Measurements from ENCODE around the gene IFT20. TPM values are rescaled to one million over a fixed set of nuclear protein-coding genes. Genes with fewer than 3 reads are reported as not detected.

The IFT20 gene
- total RNA-seq, 4 donors from 2014 or later = 34.1 to 56.5 (median 51.4) TPM

GRCh38 chr17:28370744-28371103 is 35.5 kb upstream of the IFT20 start:
- Histone ChIP-seq H3K4me3 (peak overlapping the region in 1 of 2 donors; percentile 72), H3K9me3 (no peaks in the 10 kb centered on the region), H3K36me3 (peaks cover 0 to 14% of the 10 kb centered on the region in 2 donors), H3K27ac (peak overlapping the region; percentile 29 to 85 (median 84)), H3K4me1 (peaks cover 0 to 36% (median 13%) of the 10 kb centered on the region in 3 donors), H3K27me3 (no peaks in the 10 kb centered on the region)
- no peak for ATAC-seq
- 83% methylated on average over 1 of the region's 1 CpG; no CpG with 5 or more reads in 1 of the 2 donors for WGBS, 2 donors (ENCODE audit: low coverage in 1 of 2)
- TF ChIP-seq CTCF (IDR thresholded peaks at IDR 0.05) (no peak), EP300 (IDR thresholded peaks at IDR 0.05) (no peak), POLR2AphosphoS5 (IDR thresholded peaks at IDR 0.05) (no peak), POLR2A (IDR thresholded peaks at IDR 0.05) (no peak)

- no peak for TF ChIP-seq POLR2AphosphoS5 (IDR thresholded peaks at IDR 0.05)
- TF ChIP-seq EP300 (IDR thresholded peaks at IDR 0.05) = no peak
- no peak for TF ChIP-seq CTCF (IDR thresholded peaks at IDR 0.05)
- TF ChIP-seq POLR2A (IDR thresholded peaks at IDR 0.05) = no peak
- Histone ChIP-seq H3K9me3 (no peaks in the 10 kb centered on the region), H3K4me1 (peaks cover 0 to 36% (median 13%) of the 10 kb centered on the region in 3 donors), H3K27me3 (no peaks in the 10 kb centered on the region), H3K36me3 (peaks cover 0 to 16% of the 10 kb centered on the region in 2 donors), H3K4me3 (peak within 1 kb of the TSS; percentile 41 to 72), H3K27ac (peak within 1 kb of the TSS; percentile 29 to 85 (median 84))
- no peak for ATAC-seq
- WGBS, 2 donors (ENCODE audit: low coverage in 1 of 2) = 23 to 34% methylated on average over 2 to 4 of the region's 8 CpGs
These were observed 34.9 kb upstream of the IFT20 start, which contains the start of gene VTN for GRCh38 chr17:28370035-28370743. Gene VTN, minus strand, starts transcription at chr17:28370307. Its CDS starts 104 bp downstream, at chr17:28370203.

GRCh38 chr17:28369684-28370034 is 34.4 kb upstream of the IFT20 start:
- Histone ChIP-seq H3K4me3 (no peak overlapping the region), H3K9me3 (no peaks in the 10 kb centered on the region), H3K27me3 (no peaks in the 10 kb centered on the region), H3K36me3 (peaks cover 0 to 22% of the 10 kb centered on the region in 2 donors), H3K27ac (peak overlapping the region in 3 of 4 donors; percentile 83 to 85 (median 84)), H3K4me1 (peaks cover 0 to 36% (median 13%) of the 10 kb centered on the region in 3 donors)
- 68% methylated on average over 8 of the region's 10 CpGs; no CpG with 5 or more reads in 1 of the 2 donors for WGBS, 2 donors (ENCODE audit: low coverage in 1 of 2)
- ATAC-seq = no peak
- TF ChIP-seq CTCF (IDR thresholded peaks at IDR 0.05) (no peak), POLR2A (IDR thresholded peaks at IDR 0.05) (no peak), EP300 (IDR thresholded peaks at IDR 0.05) (no peak), POLR2AphosphoS5 (IDR thresholded peaks at IDR 0.05) (no peak)

- Histone ChIP-seq H3K36me3 (peaks cover 0 to 27% of the 10 kb centered on the region in 2 donors), H3K9me3 (no peaks in the 10 kb centered on the region), H3K27ac (no peak overlapping the region), H3K4me1 (peaks cover 0 to 31% (median 13%) of the 10 kb centered on the region in 3 donors), H3K4me3 (no peak overlapping the region), H3K27me3 (no peaks in the 10 kb centered on the region)
- no peak for TF ChIP-seq POLR2A (IDR thresholded peaks at IDR 0.05)
- no peak for TF ChIP-seq POLR2AphosphoS5 (IDR thresholded peaks at IDR 0.05)
- TF ChIP-seq CTCF (IDR thresholded peaks at IDR 0.05) = no peak
- TF ChIP-seq EP300 (IDR thresholded peaks at IDR 0.05) = no peak
- ATAC-seq = no peak
- WGBS, 2 donors (ENCODE audit: low coverage in 1 of 2) = 100% methylated on average over 4 of the region's 23 CpGs; no CpG with 5 or more reads in 1 of the 2 donors
These were observed 33.8 kb upstream of the IFT20 start for GRCh38 chr17:28368915-28369683.

Measured in gastroesophageal sphincter (tissue), 4 donors.